Bone marrow (tissue), 2 donors: Measurements from ENCODE around the gene RNF167.

Experiments used
- DNase-seq, 2 donors: peaks; one replicate each; lab custom pipeline; 2025; lab: John Stamatoyannopoulos, UW

RNF167 gene

GRCh38 chr17:4978726-4979125 lies 38.7 kb downstream of the RNF167 start:
- DNase-seq: peak in 1 of 2 donors; percentile 78

- peak in 1 of 2 donors; percentile 37 for DNase-seq
Measured at GRCh38 chr17:4980644-4981216, 40.7 kb downstream of the RNF167 start.

GRCh38 chr17:4982305-4982704 lies 42.2 kb downstream of the RNF167 start:
- DNase-seq: no peak

GRCh38 chr17:4986403-4986802 lies 46.3 kb downstream of the RNF167 start:
- no peak for DNase-seq

GRCh38 chr17:4986951-4987766 lies 47.1 kb downstream of the RNF167 start, which contains the start of gene CAMTA2:
TSS of gene CAMTA2 (minus strand) at chr17:4987675. CDS start at chr17:4986222, 1,453 bp downstream.
- DNase-seq: peak; percentile 65 to 76

GRCh38 chr17:4987767-4988567 lies 47.9 kb downstream of the RNF167 start:
- no peak for DNase-seq

GRCh38 chr17:4994081-4994595 lies 54.1 kb downstream of the RNF167 start:
- no peak for DNase-seq
